Measurements from ENCODE around the gene CDC14A.
"Not testable (repeated sequence)": the region's sequence is repeated elsewhere in the genome, so short reads cannot be mapped to it uniquely, and the experiment has no call there.

GRCh38 chr1:100331146-100331545 is 21.2 kb upstream of the CDC14A start:
- TF ChIP-seq POLR2A (IDR thresholded peaks at IDR 0.05; ENCODE audit: low read depth, low read length); CTCF (IDR thresholded peaks at IDR 0.05; ENCODE audit: extremely low read depth in 1 of 2, insufficient read depth in 1 of 2, low read depth in 1 of 2, low read length in 2 of 2): not testable (repeated sequence)

All from endothelial cell of umbilical vein (primary cell).